Fibroblast of lung (primary cell): ENCODE results near the gene FLNA. TPM values are rescaled to one million over a fixed set of nuclear protein-coding genes. Genes with fewer than 3 reads are reported as not detected.
A peak's percentile ranks its signal among the peaks of the same experiment; 100 is the strongest.

Experiments
- DNase-seq, 2 donors: peaks; one replicate each; pipeline versions ENCODE4 v3.0.0 to v3.0.0-alpha.2; 2010; ENCODE audit warnings: low read depth in 2 of 2
- H2AFZ ChIP-seq: 2 replicates; pipeline ENCODE4 v1.5.1; 2012; ENCODE audit warnings: low read length, control low read depth, inconsistent platforms
- H3K27ac ChIP-seq: 2 replicates; pipeline ENCODE4 v1.5.1; 2011; ENCODE audit warnings: low read length, control low read depth; ENCODE audit not compliant: insufficient read depth
- H3K27me3 ChIP-seq: 2 replicates; pipeline ENCODE4 v1.5.1; 2011; ENCODE audit warnings: mild to moderate bottlenecking, low read length; ENCODE audit not compliant: control insufficient read depth, insufficient read depth
- H3K36me3 ChIP-seq: 2 replicates; pipeline ENCODE4 v1.5.1; 2011; ENCODE audit warnings: low read length; ENCODE audit not compliant: control insufficient read depth, insufficient read depth
- H3K4me1 ChIP-seq: 2 replicates; pipeline ENCODE4 v1.5.1; 2011; ENCODE audit warnings: low read length; ENCODE audit not compliant: control insufficient read depth, insufficient read depth; ENCODE audit errors: extremely low read depth
- H3K4me2 ChIP-seq: 2 replicates; pipeline ENCODE4 v1.5.1; 2011; ENCODE audit warnings: low read length, control low read depth; ENCODE audit not compliant: insufficient read depth; ENCODE audit errors: extremely low read depth
- H3K4me3 ChIP-seq, 4 experiments: fragments of 200-600 bp in 1 of 4; sonication (generic) in 1 of 4; replicated peaks in 1 of 4; 2 replicates each; pipeline ENCODE4 v1.5.1; 2011 to 2016; ENCODE audit warnings: low read length in 4 of 4, low read depth in 3 of 4, mild to moderate bottlenecking in 3 of 4, control low read depth in 2 of 4, inconsistent platforms in 1 of 4, mixed read lengths in 1 of 4; ENCODE audit not compliant: insufficient read depth in 1 of 4; ENCODE audit errors: control extremely low read depth in 1 of 4
- H3K79me2 ChIP-seq: 2 replicates; pipeline ENCODE4 v1.5.1; 2012; ENCODE audit warnings: mild to moderate bottlenecking, low read length, inconsistent platforms; ENCODE audit not compliant: control insufficient read depth, insufficient read depth
- H3K9ac ChIP-seq: 2 replicates; pipeline ENCODE4 v1.5.1; 2011; ENCODE audit warnings: mild to moderate bottlenecking, low read length, control low read depth; ENCODE audit not compliant: insufficient read depth
- H3K9me3 ChIP-seq: 2 replicates; pipeline ENCODE4 v1.5.1; 2012; ENCODE audit warnings: low read depth, low read length; ENCODE audit not compliant: control insufficient read depth, insufficient read depth
- H4K20me1 ChIP-seq: 2 replicates; pipeline ENCODE4 v1.5.1; 2011; ENCODE audit warnings: low read length; ENCODE audit not compliant: control insufficient read depth, insufficient read depth; ENCODE audit errors: extremely low read depth
- EZH2 ChIP-seq: IDR thresholded peaks from 2 replicates; pipeline ENCODE4 v1.5.1; 2012; ENCODE audit warnings: low read length, control low read depth, mild to moderate bottlenecking; ENCODE audit errors: missing control alignments
- polyA plus RNA-seq, 2 donors: library from polyadenylated mRNA; depleted of rRNA in 1 of 2; stranded (reverse) in 1 of 2; unstranded in 1 of 2; fragments of >200 nt; gene quantifications; 2 replicates each; pipeline ENCODE4 v1.2.1, GENCODE V29; 2011 to 2012; ENCODE audit warnings: missing spikeins in 1 of 2
- total RNA-seq: library from RNA; depleted of rRNA; stranded (reverse); fragments of >200 nt; gene quantifications from 2 replicates; pipeline ENCODE4 v1.2.1, GENCODE V29; 2014
- TF ChIP-seq, protein P1 (sequence below), 2 donors: IDR thresholded peaks in 1 of 2; conservative IDR thresholded peaks in 1 of 2; 1 replicate in 1 of 2; 2 replicates in 1 of 2; pipeline ENCODE4 v1.5.1; 2011 to 2012; ENCODE audit warnings: low read length in 2 of 2, control low read depth in 1 of 2, inconsistent platforms in 1 of 2, low read depth in 1 of 2, mild to moderate bottlenecking in 1 of 2

The FLNA gene
- total and polyA plus RNA-seq, 2 donors (not counting 1 experiment from before 2014, with no cell fraction given) = 799 to 2,728 TPM

DNA sequence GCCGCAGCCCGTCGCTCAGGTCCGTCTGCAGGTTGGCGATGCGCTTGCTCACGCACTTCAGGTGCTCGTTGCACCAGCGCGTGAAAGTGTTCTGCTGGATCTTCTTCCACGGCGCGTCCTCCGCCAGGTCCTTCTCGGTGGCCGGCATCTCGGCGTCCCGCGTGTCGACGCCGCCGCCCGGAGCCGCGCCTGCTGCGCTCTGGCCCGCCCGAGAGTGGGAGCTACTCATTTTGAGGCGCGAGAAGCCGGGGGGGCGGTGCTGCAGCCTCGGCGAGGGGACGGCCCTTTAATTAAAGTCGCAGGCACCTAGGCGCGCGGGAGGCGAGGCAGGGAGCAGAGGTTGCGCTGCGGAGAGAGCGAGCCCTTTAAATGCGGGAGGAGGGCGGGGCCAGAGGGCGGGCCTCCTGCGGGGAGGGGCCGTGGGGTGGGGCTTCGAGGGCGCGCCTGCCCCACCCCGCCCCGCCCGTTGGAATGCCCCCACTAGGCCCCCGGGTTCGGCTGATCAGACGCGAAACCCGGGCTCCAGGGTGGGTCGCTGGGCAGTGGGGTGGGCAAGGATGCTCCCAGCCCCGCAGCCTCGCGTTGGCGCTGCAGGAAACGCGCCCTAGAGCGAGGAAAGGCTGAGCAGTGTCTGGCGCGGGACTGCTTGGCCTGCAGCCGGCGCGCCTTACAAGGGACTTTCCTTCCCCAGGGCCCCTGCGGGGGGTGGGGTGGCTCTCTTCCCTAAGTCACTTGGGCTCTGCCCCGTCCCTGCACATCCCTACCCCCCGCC lies 3.2 kb downstream of the FLNA start:
- Histone ChIP-seq H3K9ac (peak overlapping the region; percentile 75), H3K79me2 (peaks cover 57% of the 10 kb centered on the region), H3K9me3 (no peaks in the 10 kb centered on the region), H3K27me3 (no peaks in the 10 kb centered on the region), H3K36me3 (peaks cover 21% of the 10 kb centered on the region), H4K20me1 (no peaks in the 10 kb centered on the region), H3K4me2 (peak overlapping the region; percentile 13), H3K4me1 (peaks cover 6% of the 10 kb centered on the region), H2AFZ (no peak overlapping the region), H3K27ac (peak overlapping the region; percentile 91), H3K4me3 (peak overlapping the region; percentile 83 to 89 (median 85))
- TF ChIP-seq EZH2 = no peak
- TF ChIP-seq, protein P1, sequence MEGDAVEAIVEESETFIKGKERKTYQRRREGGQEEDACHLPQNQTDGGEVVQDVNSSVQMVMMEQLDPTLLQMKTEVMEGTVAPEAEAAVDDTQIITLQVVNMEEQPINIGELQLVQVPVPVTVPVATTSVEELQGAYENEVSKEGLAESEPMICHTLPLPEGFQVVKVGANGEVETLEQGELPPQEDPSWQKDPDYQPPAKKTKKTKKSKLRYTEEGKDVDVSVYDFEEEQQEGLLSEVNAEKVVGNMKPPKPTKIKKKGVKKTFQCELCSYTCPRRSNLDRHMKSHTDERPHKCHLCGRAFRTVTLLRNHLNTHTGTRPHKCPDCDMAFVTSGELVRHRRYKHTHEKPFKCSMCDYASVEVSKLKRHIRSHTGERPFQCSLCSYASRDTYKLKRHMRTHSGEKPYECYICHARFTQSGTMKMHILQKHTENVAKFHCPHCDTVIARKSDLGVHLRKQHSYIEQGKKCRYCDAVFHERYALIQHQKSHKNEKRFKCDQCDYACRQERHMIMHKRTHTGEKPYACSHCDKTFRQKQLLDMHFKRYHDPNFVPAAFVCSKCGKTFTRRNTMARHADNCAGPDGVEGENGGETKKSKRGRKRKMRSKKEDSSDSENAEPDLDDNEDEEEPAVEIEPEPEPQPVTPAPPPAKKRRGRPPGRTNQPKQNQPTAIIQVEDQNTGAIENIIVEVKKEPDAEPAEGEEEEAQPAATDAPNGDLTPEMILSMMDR (conservative IDR thresholded peaks at IDR 0.05 in 1 of 2, IDR thresholded peaks at IDR 0.05 in 1 of 2; ENCODE audit: low read depth in 1 of 2, low read length in 2 of 2) = no peak
- DNase-seq = peak; percentile 89 to 93

DNA sequence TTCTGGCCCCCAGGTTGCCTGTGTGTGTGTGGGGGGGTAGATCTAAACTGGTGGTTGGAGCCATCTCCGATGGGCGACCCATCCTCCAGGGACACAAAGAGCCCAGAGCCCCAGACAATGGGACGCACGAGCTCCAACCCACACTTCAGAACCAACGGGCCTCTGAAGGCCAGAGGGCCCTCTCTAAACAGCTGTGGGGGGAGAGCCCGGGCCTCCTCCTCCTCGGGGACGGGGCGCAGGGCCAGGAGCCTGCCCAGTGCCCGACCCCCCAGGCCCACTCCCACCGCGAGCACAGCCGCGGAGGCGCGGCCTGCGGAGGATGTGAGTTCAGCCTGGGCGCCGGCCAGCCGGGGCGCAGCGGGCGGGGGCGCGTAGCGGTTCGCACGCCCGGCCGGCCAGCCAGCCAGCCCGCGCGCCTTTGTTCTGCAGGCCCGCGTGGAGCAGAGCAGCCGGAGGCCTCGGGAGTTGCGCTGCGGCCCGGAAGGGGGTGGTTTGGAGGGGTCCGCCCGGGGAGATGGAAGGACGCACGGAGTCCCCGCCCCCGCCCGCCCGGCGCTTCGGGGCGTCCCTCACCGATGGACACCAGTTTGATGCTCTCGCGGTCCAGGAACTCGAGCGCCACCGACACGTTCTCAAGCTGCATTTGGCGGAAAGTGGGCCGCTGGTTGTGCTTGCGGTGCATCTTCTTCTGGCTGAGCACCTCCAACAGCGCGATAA lies 4.0 kb downstream of the FLNA start:
- peak in 1 of 2 donors; percentile 47 for DNase-seq
- Histone ChIP-seq H3K36me3 (peaks cover 25% of the 10 kb centered on the region), H3K27me3 (no peaks in the 10 kb centered on the region), H3K79me2 (peaks cover 64% of the 10 kb centered on the region), H3K9me3 (no peaks in the 10 kb centered on the region), H4K20me1 (no peaks in the 10 kb centered on the region), H3K4me3 (peak overlapping the region; percentile 84 to 93 (median 88)), H2AFZ (no peak overlapping the region), H3K27ac (peak overlapping the region; percentile 91), H3K4me1 (peaks cover 6% of the 10 kb centered on the region), H3K4me2 (peak overlapping the region; percentile 80), H3K9ac (peak overlapping the region; percentile 75)
- no peak for TF ChIP-seq EZH2

DNA sequence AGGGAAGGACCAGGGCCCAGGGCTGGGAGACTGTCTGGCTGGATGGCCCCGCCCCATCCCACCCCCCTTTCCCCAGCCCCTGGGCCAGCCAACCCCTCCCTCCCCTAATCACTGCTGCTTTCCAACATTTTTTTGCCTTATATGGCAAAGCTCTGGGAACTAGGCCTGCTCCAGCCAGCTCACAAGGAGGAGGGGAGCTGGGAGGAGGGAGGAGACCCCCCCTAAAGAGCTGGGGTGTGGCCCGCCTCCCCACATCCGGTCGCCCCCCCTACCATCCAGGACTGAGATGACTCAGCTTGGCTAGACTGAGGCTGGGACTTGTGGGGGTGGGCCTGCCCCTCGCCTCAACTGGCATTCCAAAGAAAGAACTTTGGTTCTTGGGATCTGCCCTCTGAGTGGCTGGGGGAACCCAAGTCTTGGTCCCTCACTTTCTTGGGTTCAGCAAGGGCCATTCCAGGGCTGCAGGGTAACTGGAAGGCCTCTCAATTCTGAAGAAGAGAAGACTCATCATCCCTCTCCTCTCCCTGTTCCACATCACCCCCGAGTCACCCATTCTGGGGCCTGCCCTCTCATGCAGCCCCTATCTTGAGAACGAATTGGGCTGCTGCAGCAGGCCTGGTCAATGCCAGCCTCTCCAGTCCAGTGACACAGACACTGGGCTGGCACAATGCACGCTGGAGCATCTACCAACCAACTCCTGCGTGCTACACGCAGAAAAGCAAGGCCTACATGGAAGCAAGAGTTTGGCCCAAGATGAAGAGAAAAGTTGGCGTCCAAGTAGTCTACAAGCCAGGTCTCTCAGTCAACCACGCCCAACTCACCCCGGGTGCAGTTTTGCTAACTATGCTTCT lies 4.8 kb downstream of the FLNA start:
- peak overlapping the region; percentile 80 for H3K4me2 ChIP-seq
- DNase-seq = peak; percentile 96 to 98
- no peaks in the 10 kb centered on the region for H4K20me1 ChIP-seq
- H3K9me3 ChIP-seq = no peaks in the 10 kb centered on the region
- H2AFZ ChIP-seq = no peak overlapping the region
- H3K4me3 ChIP-seq = peak overlapping the region; percentile 84 to 93 (median 88)
- peak overlapping the region; percentile 92 for H3K27ac ChIP-seq
- TF ChIP-seq EZH2 = no peak
- TF ChIP-seq, protein P1 (conservative IDR thresholded peaks at IDR 0.05 in 1 of 2, IDR thresholded peaks at IDR 0.05 in 1 of 2; ENCODE audit: low read depth in 1 of 2, low read length in 2 of 2) = no peak
- H3K9ac ChIP-seq = peak overlapping the region; percentile 85
- no peaks in the 10 kb centered on the region for H3K27me3 ChIP-seq
- H3K4me1 ChIP-seq = peaks cover 6% of the 10 kb centered on the region
- peaks cover 29% of the 10 kb centered on the region for H3K36me3 ChIP-seq
- peaks cover 72% of the 10 kb centered on the region for H3K79me2 ChIP-seq
